Testis (tissue), 2 donors: ENCODE measurements around the gene RNF157.

Experiments used
- POLR2A ChIP-seq: fragments of 450-650 bp; IDR thresholded peaks from one replicate; pipeline ENCODE4 v1.6.1; 2017; ENCODE audit warnings: antibody characterized with exemption, mild to moderate bottlenecking, moderate library complexity
- TF ChIP-seq, protein P1 (sequence below), 3 experiments: fragments of 450-650 bp in 2 of 3; fragments of 200-600 bp in 1 of 3; sonication (generic) in 1 of 3; IDR thresholded peaks; one replicate each; pipeline ENCODE4 v1.5.1; 2016 to 2019; ENCODE audit warnings: antibody characterized with exemption in 3 of 3, mild to moderate bottlenecking in 2 of 3, moderate library complexity in 1 of 3

GRCh38 chr17:76094046-76094445 lies 146.2 kb downstream of the RNF157 start:
- TF ChIP-seq, protein P1, sequence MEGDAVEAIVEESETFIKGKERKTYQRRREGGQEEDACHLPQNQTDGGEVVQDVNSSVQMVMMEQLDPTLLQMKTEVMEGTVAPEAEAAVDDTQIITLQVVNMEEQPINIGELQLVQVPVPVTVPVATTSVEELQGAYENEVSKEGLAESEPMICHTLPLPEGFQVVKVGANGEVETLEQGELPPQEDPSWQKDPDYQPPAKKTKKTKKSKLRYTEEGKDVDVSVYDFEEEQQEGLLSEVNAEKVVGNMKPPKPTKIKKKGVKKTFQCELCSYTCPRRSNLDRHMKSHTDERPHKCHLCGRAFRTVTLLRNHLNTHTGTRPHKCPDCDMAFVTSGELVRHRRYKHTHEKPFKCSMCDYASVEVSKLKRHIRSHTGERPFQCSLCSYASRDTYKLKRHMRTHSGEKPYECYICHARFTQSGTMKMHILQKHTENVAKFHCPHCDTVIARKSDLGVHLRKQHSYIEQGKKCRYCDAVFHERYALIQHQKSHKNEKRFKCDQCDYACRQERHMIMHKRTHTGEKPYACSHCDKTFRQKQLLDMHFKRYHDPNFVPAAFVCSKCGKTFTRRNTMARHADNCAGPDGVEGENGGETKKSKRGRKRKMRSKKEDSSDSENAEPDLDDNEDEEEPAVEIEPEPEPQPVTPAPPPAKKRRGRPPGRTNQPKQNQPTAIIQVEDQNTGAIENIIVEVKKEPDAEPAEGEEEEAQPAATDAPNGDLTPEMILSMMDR (IDR thresholded peaks at IDR 0.05) = no peak
- no peak for TF ChIP-seq POLR2A
